ENCODE results near the gene MYOM1.

The MYOM1 gene

DNA sequence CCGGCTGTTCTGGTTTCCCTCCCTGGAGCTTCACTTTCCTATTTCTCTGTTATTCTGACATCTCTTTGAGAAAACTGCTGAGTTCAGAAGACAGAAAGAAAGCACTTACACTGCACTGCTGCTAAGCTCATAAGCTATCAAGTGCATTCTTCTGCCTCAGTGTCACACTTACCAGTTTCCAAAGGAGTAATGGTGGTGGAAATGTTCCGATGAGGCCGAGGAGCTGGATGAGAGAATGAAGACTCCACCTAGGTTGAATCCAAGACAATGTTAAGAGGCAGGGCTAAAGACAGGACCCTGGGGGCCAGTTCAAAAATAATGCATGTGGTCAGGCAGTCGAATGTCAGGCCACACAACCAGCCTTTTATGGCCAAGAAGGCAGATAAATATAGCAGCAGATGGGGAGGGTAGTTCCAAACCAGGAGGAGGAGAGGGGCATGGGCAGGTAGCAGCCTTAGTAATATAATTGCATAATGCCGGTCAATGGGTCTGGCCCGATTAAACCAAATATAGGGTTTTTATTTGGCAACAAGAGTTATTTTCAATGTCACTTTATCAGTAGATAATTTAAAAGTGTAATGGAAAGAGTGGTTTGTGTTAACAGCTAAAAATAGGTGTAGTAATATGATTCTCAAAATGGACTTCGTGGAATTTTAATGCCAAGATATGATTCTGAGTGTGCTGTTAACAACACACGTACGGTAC is at the start of gene MYOM1:
Gene MYOM1, minus strand, starts transcription at position 338 of the 705 bp plus-strand sequence. CDS start 4,745 bp downstream, outside the sequence.
- DNase-seq = no peak

DNA sequence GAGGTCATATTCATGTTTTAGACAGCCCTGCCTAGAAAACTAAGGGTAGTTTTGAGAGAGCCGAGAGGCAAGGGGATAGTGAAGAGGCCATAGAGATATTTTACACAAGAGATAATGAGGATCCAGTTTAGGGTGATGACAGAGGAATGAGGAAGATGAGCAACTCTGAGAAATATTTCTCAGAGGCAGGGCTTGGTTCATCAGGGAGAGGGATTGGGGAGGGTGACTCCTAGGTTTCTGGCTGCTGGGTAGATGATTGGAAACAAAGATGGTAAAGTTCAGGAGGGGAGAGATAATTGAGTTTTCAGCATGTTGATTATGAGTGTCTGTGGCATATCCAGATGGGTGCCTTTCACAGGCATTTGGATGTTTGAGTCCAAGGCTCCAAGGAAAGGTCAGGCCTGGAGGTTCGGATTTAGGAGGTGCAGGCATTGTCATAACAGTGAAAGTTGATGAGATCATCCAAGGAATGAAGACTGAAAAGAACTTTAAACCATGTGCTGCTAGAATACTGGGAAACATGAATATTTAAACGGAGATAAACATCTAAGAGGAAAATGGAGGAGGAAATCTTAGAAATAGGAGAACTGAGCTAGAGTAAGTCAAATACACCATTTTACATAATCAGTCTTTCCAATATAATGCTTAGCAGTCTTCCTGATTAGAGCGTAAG is 49.6 kb upstream of the MYOM1 start:
- DNase-seq = no peak

DNA sequence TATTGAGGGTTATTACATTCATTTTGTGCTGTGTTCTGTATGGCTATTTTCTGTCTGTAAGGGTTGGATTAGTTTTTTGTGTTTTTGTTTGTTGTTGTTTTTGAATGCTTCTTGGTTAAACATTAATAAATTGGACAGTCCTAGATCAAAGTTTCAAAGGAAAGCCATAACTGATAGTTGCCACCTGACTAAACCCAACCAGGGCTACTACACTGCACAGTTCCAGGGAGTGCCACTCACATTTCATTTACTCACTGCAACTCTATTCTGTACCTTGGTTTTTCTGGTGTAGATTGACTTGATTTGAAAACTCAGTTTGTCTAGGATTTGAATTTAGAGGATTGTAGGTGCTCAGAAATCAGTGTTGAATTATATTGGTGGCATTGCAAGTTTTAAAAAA is 48.5 kb upstream of the MYOM1 start:
- DNase-seq = no peak

DNA sequence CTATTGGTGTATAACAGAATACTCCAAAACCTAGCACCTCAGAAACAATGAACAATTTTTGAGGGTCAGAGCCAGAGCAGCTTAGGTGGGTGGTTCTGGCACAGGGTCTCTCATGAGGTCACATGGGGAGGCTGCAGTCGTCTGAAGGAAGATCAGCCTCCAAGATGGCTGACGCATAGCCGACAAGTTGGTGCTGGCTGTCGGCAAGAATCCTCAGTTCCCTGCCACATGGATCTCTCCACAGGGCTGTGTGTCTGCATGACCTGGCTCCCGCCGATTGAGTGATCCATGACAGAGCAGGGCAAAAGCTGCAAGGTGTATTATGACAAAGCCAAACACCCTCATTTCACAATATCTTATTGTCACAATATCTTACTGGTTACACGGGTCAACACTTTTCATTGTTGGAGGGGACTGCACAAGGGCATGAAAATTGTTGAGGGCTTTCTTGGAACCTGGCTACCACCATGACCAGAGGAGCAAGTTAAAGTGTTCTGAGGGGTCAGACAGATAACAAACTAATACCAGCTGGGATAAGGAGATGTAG is 46.4 kb upstream of the MYOM1 start:
- no peak for DNase-seq

DNA sequence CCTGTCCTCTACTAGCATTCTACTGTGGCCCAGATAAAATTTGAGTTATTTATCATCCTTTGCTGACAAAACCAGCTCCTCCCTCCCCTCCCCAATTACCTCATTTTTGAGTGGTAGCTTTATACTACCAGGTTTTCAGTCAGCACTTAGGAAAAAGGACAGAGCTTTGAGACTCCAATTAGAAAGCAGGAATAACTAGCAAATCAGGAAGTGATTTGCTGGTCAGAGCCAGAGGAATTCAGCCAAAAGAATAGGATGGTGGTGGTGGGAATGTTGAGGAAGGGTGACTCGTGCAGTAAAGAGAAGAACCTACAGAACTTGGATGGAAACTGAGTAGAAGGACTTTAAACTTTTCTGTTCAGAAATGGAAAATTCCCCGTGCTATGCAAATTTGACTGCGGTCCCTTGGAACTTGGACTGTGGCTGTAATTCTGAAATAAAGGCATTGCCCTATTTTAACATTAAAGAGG is 45.8 kb upstream of the MYOM1 start:
- no peak for DNase-seq

DNA sequence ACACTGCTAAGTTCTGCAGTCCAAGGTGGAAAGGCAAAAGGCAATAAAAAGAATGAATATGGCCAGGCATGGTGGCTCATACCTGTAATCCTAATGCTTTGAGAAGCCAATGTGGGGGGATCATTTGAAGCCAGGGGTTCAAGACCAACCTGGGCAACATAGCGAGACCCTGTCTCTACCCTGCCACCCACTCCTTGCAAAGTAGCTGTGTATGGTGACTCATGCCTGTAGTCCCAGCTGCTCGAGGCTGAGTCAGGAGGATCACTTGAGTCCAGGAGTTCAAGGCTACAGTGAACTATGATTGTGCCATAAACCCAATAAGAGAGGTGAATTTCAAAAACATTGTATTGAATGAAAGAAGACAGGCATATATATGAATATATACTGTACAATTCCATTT is 44.6 kb upstream of the MYOM1 start:
- no peak for DNase-seq

DNA sequence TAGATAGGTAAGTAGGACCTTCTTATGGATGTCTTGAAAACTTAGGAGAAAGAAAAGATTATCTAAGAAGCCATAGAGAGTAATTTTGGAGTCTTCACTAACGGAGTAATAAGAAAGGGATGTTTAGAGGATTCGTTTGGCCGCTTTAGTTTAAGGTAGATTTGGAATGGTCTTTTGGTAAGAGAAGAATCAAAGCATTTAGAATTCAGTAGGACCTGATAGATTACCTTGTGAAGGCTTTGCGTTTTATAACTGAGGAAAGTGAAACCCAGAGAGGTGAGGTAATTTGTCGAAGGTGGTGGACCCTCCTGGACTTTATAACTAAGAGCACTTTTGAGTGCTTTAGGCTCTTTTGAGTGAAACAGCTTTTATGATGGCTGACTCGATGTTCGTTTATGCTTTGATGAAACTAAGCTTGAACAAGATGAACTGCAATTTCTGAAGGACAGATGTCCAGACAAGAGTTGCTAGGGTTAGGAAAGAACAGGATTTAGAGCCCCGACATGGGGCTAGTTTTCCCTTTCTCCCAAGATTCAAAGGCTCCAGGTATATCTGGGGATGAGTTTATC is 43.4 kb upstream of the MYOM1 start:
- no peak for DNase-seq

DNA sequence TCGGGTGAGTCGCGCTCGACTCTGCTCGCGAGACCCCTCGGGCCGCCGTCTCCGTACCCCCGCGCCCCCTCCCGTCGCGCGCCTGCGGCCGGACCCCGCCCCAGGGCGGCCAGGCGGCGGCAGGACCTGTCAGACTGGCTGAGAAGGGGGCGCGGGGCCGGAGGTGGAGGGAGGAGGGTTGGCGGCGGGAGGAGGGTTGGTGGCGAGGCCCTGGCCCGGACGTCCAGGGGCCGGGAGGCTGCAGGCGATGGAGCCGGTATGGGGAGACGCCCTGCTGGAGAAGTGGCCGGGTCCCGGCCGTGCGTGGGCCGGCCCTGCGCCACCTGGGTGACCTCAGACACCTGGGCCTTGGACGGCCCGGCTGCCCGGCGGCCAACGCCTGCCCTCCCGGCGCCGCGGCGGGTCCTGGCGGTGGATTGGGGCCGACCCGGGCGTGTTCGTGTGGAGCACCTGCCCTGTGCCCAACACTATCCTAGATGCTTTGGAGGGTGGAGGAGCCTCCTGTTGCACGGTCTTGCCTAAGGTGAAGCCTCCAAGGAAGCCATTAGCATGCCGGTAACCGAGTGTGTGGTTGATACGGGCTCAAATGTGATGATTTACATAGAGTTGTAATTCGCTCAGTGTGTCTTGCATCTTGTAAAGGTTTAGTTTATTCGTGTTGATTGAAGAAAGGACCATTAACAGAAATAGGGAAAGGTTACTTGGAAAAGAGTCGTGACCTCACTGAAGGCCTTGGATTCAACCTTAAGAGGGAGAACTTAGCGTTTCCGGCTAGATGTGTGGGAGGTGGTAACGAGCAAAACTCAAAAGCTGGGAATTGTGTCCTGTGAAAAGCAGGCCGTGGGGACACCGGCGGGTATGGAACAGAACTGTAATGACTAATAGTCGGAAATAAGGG is 42.7 kb upstream of the MYOM1 start:
- peak in 1 of 2 experiments; percentile 32 for DNase-seq

DNA sequence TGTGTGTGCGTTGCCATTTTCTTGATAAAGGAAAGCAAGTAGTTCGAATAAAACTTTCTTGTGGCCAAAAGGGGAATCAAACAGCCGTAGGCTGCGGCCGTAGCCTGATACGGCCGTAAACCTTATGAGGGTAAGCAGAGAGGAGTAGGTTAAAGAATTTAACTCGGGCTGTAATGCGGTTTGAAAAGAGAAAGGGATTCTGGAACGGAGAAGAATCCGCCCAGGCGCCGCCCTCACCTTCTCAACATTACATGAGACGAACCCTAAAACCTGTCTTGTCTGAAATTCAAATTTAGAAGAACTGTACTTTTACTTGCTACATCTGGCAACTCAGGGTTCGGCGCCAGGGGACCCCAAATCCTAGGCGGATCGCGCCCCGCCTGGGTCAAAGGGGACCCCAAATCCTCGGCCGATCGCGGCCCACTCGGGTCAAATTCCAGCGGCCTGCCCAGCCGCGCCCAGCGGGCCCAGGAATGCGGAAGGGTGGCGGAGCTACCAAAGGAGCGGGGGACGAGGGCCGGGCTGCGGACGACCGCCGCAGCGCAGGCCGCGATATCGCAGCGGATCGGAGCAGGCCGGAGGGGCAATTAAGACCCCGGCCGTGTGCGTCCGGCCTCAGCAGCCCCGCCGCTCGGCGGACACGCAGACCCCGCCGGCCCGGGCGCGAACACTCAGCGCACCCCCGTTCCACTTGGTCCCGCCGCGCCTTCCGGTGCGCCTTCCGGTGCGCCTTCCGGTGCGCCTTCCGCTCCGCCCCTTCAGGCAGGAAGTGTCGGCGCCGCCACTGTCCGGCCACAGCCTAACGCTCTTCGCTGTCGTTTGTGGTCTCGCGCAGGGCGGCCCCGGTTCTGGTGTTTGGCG is 41.8 kb upstream of the MYOM1 start, which contains the start of gene MYL12B:
Gene MYL12B, plus strand, starts transcription at position 761 of the 861 bp plus-strand sequence. CDS start 10,766 bp downstream, outside the sequence.
- DNase-seq = peak; percentile 31 to 80

DNA sequence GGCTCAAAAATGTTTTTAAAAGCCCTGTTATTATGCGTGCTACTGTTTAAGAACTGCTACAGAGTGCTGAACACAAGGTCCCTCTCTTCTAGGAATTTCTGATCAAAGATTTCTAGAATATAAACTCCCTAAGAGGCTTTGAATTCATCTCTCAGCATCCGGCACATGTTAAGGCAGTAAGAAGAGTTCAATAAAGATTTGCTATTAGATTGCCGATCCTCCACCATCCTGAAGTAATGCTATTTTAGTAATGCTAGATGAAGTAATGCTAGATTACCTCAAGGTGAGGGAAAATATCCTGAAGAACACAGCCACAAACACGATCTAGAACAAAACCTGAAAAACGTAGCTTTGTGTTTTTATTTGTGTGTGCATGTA is 41.2 kb upstream of the MYOM1 start:
- no peak for DNase-seq

DNA sequence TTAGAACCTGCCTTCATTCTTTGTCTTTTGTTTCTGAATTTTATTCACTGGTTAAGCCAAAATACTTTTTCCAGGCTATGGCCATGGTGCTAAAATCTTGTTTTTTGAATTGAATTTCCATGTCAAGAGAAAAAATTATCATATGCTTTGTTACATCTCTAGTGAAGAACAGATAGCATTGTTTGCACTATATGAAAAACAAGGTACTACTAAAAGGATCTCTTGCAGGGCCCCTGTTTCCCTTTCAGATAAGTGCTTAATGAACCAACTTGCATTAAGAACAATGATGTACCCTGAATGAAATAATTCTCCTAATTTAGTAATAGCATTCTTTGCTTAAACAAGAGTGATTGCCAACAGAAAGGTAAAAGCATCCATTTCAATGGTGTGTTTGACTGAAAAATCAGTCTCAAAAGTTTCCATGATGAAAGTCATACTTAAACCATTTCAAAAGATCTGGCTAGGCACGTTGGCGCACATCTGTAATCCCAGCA is 37.9 kb upstream of the MYOM1 start:
- DNase-seq = no peak

DNA sequence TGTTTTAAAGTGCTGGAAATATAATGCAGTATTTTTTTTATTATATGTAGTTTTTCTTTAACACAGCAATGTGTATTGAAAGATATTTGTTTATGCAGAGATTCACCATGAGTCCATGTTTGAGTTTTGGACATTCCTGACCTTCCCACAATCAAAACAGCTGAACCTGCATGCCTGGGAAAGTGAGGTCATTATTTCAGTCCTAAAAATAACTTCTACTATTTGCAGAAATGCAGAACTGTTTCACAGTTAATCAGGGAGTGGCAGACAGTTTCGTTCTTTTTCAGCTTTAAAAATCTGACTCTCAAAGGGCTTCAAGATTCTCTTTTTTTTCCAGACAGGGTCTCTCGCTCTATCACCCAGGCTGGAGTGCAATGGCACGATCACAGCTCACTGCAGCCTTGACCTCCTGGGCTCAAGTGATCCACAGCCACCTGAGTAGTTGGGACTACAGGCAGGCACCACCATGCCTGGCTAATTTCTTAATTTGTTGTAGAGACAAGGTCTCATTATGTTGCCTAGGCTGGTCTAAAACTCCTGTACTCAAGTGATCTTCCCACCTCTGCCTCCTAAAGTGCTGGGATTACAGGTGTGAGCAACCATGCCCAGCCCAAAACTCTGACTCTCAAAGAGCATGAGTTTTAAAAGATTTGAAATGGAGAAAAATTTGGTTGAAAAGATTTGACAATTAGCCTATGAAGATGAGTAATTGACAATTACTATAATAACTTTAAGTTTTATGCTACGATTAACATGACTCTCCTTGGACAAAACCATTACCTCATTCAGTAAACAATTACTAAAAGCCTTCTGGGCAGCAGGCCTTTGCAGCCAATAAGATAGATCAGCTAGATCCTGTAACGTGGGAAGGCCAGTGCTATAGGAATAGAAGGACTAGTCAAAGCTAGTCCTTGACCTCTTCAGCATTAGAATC is 37.2 kb upstream of the MYOM1 start:
- DNase-seq = no peak

DNA sequence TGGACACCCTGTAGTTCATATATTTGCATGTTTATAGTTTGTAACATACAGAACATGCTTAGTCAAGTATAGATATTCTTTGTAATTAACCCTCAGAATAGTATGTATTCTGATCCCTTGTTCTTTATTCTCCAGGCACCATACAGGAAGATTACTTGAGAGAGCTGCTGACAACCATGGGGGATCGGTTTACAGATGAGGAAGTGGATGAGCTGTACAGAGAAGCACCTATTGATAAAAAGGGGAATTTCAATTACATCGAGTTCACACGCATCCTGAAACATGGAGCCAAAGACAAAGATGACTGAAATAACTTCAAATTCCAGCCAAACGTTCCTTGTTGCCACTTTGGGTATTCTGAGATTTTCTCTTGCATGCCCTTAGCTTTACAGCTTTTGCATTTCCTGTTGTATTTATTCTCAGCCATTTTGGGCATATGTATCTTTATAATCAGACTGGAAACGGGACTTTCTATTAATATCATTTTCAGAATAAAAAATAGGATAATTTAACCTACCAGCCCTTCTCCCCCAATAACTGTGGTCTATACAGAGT is 35.9 kb upstream of the MYOM1 start:
- no peak for DNase-seq

DNA sequence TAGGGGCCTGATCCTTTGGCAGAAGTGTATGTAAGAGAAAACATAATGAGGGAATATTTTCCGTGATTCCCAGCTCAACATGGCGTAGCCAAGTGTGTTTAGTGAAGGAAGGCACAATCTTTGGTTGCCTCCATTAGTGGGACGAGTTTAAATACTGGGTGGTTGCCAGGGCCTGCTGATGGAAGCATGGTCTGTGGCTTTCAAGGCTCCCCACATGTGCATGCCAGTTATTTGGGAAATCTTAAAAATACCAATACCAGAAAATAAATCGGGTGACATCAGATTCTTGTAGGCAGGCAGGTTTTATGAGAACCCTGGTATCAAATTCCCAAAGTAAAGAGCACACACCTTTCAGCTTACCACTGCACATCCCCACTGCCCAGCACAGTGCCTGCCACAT is 35.0 kb upstream of the MYOM1 start:
- no peak for DNase-seq

DNA sequence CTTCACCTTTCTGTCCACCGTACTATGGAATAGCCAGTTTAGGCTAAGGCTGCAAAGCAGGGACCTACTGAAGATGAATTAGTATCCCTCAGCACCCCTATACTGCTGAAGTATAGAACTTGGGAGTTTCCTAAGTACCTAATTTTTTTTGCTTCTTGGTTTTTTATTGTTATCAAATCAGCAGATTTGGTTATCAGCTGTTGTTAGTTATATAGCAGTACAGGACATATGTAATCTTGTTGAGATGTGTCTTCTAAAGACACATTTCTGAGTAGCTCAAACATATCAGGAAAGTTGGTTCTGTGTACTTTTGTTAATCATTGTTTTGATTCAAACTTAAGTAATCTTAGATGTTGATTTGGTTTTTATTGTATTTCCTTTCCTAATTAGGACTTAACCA is 33.1 kb upstream of the MYOM1 start:
- DNase-seq = no peak

DNA sequence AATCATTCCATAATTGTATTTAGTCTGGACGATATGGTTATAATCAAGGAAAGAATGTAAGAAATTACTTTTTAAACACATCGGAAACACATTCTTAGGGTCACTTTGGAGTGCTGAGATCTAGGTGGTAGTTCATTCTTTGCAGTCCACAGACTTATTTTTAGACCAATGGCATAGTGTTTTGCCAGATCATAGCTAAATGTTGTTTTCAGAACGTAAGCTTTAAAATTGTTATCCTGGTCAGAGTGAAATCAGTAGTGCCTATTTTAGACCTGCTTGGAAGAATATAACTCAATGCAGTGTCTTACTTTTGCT is 32.2 kb upstream of the MYOM1 start:
- no peak for DNase-seq

DNA sequence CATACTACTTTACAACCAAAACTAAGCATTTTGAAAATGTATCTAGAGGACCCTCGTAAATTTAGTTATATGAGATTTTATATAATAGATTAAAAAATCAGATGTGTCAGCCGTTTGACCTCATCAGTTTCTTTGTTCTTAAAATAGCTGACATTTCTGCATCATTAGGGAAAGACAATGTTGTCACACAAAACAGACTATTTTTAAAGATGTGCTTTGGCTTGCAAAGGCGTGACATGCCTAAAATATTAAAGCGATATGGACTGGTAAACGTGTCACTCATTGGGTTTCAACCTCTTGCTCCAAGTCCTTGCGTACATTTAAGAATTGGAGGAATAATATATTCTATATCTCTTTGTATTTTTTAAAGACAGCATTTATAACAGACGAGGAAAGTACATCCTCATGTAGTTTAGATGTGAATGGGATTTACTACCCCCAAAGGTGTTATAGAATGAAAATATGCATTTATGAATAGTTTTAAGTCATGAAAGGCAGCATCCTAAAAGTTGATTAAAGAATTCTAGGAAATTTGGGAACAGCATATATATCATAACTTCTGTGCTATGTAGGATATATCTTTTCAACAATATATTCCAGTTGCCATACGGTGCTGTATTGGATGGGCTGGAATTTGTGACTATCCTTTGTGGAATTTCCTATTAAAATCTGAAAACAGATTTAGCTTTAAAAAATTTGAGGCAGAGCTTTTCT is 31.6 kb upstream of the MYOM1 start:
- no peak for DNase-seq

DNA sequence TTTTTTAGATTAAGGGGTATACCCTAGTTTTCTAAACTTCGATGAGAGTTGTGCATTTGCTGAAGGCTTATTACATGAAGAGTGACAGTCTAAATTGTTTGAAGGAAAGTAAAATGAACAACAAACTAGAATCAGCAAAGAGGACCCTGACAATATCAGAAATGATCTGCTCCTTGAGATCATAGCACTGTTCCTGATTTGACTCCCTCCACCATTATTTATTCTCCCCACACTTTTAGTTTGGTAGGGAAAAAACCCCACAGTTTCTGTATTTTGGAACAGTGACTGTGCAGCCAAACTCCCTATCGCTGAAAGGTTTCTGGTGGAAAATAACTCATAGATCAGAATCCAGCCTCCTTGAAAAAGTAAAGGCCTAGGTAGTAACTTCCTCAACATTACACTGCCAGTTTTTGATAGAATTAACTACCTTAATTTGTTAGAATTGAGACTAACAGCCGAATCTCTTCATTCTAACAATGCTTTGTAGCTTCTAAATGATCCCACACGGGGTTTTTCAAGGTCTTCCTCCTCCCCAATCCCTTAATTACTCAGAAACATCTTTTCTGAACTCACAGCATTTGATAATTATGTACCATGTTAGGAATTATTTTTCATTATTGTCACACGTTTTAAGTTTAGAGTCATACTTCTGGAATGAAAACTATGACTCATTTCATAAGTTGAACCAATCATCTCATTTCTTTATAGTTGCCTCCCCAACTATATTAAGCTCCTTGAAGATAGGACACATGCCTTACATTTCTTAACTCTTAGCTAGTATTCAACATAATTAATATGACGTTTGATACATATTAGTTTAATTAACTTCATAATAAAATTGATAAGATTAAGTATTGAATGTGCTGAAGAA is 30.7 kb upstream of the MYOM1 start:
- DNase-seq = no peak

All from NCI-H526 (cell line).